PFSK-1 (cell line): ENCODE data around the gene TOM1L2.

ENCODE experiments used
- FOXP2 ChIP-seq: optimal IDR thresholded peaks from 2 replicates; pipeline ENCODE3; 2011; ENCODE audit warnings: borderline replicate concordance, control low read depth, inconsistent platforms; ENCODE audit not compliant: insufficient read depth; ENCODE audit errors: extremely low read length, extremely low read depth
- POLR2AphosphoS5 ChIP-seq: IDR thresholded peaks from 2 replicates; pipeline ENCODE4 v1.6.1; 2012; ENCODE audit warnings: low read depth, mild to moderate bottlenecking, control low read depth, low read length, moderate library complexity
- REST ChIP-seq, 2 experiments: IDR thresholded peaks; 2 replicates each; pipeline versions ENCODE4 v1.6.1 to v1.8.0; 2011 to 2012; ENCODE audit warnings: low read depth in 2 of 2, low read length in 2 of 2, control low read depth in 1 of 2, inconsistent platforms in 1 of 2, mild to moderate bottlenecking in 1 of 2, moderate library complexity in 1 of 2; ENCODE audit not compliant: insufficient read depth in 1 of 2
- SIN3A ChIP-seq: IDR thresholded peaks from 2 replicates; pipeline ENCODE4 v1.6.1; 2012; ENCODE audit warnings: mild to moderate bottlenecking, low read length, moderate library complexity, borderline replicate concordance; ENCODE audit not compliant: insufficient read depth
- TAF1 ChIP-seq: IDR thresholded peaks from 2 replicates; pipeline ENCODE4 v1.6.1; 2012; ENCODE audit warnings: low read length, control low read depth, borderline replicate concordance; ENCODE audit not compliant: insufficient read depth

Gene TOM1L2

GRCh38 chr17:17928398-17929287 is 43.6 kb downstream of the TOM1L2 start:
- TF ChIP-seq TAF1 (no peak), POLR2AphosphoS5 (no peak), SIN3A (no peak), REST (IDR thresholded peaks at IDR 0.05; ENCODE audit: insufficient read depth in 1 of 2, low read depth in 2 of 2, low read length in 2 of 2) (no peak), FOXP2 (no peak)

GRCh38 chr17:17926840-17927449 is 45.3 kb downstream of the TOM1L2 start:
- TF ChIP-seq FOXP2 (no peak), TAF1 (no peak), REST (IDR thresholded peaks at IDR 0.05; ENCODE audit: insufficient read depth in 1 of 2, low read depth in 2 of 2, low read length in 2 of 2) (no peak), SIN3A (no peak), POLR2AphosphoS5 (no peak)

- TF ChIP-seq POLR2AphosphoS5 (no peak), REST (IDR thresholded peaks at IDR 0.05; ENCODE audit: insufficient read depth in 1 of 2, low read depth in 2 of 2, low read length in 2 of 2) (no peak), SIN3A (no peak)
These were observed 46.2 kb downstream of the TOM1L2 start for GRCh38 chr17:17926036-17926435.

GRCh38 chr17:17924857-17925250 is 47.3 kb downstream of the TOM1L2 start:
- TF ChIP-seq REST (IDR thresholded peaks at IDR 0.05; ENCODE audit: insufficient read depth in 1 of 2, low read depth in 2 of 2, low read length in 2 of 2): no peak
- no peak for TF ChIP-seq SIN3A
- no peak for TF ChIP-seq POLR2AphosphoS5
- TF ChIP-seq TAF1: no peak
- TF ChIP-seq FOXP2: no peak
